GM04504 (cell line): ENCODE results near the gene SNUPN.
"Not testable (repeated sequence)": the region's sequence is repeated elsewhere in the genome, so short reads cannot be mapped to it uniquely, and the experiment has no call there.

Experiments
- DNase-seq: peaks from one replicate; pipeline ENCODE4 v3.0.0-alpha.2; 2012; ENCODE audit warnings: low read depth

Gene SNUPN

DNA sequence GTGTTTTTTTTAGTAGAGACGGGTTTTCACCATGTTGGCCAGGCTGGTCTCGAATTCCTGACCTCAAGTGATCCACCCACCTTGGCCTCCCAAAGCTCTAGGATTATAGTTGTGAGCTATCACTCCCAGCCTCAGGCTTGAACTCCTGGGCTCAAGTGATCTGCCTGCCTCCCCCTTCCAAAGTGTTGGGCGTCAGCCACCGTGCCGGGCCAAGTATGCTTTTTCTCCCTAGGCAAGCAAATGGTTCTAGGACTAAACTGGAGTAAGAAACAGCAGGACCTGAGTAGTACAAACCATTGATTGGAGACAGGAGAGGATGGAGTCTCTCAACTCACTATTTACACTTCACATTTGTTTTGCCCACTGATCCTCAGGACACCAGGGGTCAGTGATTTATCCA is 41.8 kb downstream of the SNUPN start:
- DNase-seq, result no peak

GRCh38 chr15:75582943-75583342 is 42.6 kb downstream of the SNUPN start:
- DNase-seq, result not testable (repeated sequence)

DNA sequence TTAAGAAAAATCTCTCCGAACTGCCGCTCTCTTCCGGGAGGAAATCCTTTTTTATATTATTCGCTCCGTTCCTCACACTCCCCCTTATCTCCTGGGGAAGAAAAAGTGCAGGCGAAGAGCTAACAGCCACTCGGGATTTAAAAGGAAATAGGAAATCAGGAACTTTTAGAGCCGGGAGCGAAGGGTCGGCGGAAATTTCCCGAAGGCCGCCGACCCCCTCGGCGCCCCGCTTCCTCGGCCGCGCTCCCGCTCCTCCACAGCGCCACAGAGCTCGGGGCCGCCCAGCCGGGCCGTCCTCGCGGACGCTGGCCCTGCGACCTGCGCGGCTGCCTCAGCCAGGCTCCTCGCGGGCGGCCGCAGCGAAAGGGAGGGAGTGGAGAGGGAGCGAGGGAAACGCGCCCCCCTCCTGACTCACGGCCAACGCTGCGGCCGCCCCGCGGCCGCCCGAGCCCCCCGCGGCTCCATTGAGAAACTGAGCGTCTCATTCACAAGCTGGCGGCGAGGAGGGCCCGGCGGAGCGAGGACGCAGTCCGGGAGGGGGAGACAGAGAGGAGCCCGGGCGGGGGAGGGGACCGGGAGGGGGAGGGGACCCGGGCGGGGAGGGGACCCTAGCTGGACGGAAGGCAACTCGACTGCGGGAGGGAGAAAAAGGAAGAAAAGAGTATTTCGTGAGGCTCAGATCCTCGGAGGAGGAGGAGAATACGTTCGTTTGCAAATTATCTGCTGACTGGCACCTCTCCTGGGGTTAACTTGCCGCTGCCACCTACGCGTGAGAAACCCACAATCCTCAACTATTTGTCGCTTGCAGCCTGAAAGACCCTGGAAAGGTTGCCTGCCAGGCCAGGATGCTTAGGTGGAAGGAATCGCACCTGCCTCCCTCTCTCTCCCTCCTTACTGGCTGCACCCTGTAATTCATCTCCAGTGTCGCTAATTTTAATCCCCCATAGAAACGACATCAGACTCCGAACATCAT is 46.3 kb downstream of the SNUPN start, which contains the start of gene PTPN9:
PTPN9 (minus strand) TSS at position 368 of the 973 bp plus-strand sequence. CDS start 539 bp downstream, outside the sequence.
- DNase-seq, result peak; percentile 58

DNA sequence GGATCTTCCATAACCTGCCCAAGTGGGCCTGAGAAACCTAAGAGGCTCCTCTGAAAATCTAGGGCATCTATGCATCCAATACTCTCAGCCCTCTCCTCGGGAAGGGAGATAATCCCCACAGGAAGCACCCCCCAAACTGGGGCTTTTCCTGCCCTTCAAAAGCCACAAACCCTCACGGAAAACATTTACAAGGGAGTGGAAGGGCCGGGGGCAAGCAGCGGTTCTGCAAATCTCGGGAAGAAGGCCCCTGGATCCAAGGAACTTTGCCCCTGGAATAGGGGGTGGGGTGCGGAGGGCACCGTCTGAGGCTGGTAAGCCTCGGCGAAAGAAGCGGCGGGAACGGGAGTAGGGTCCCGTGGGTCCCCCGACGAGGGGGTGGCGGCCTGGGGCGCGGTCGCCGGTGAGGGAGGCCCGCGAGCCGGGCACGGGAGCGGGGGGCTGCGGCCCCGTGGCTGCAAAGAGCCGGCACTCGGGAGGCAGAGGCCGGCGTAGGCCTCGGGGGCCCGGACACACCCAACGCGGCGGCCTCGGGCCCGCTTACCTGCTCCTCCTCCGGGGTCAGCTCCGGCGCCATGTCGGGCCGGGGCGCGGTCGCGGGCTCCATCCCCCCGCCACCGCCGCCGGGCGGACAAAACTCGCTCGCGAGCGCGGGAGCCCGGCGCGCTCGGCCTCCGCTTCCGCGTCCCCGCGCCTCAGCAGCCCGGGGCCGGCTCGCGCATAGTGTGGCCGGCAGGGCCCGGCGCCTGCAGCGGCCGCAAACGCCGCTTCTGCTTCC is 47.2 kb downstream of the SNUPN start:
- no peak for DNase-seq

DNA sequence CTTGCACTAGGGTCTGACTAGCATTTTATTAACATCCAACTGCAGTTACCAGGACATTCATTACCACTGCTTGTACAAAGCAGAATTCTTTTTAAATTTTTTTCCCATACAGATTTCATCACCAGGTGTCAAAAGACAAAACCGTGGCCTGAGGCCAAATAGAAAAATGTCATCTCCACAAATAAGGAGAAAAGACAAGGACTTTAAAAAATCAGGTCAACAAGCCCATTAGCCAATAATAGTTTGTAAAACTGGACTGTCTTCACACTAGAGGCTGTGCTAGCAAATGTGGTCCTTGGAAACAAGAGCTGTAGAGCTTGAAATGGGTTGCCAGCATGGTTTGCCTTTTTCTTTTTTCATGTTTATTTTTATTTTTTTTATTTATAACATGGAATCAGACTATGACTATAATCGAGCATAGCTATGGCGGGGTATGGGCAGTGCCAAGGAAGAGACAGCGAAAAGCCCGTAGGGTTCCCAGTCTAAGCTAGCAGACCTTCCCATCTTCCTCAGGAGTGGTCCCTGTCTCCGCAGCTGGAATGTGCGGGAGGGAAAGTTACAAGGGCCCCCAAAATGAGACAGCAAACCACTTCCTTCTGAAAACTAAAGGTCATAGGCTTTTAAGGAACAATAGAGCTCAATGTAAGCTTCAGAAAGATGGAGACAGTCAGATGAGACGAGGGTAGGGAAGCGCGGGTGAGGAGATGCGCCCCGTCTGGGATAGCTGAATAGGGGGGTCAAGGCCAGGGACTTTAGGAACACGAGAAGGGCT is 47.9 kb downstream of the SNUPN start:
- DNase-seq, result no peak

- DNase-seq, result no peak
These were observed 51.7 kb downstream of the SNUPN start for GRCh38 chr15:75573648-75574384.

- DNase-seq, result no peak
These were observed 55.2 kb downstream of the SNUPN start for GRCh38 chr15:75570126-75570845.

GRCh38 chr15:75565062-75565970 is 60.2 kb downstream of the SNUPN start:
- DNase-seq, result no peak

DNA sequence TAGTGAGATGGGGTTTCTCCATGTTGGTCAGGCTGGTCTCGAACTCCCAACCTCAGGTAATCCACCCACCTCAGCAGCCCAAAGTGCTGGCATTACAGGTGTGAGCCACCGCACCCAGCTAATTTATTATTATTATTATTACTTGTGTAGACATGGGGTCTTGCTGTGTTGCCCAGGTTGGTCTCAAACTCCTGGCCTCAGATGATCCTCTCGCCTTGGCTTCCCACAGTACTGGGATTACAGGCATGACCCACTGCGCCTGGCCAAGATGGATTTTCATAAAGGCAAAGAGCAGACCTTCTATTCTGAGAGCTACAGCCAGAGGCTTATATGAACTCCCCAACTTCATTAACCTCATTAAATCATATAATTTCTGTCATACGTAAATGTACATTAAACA is 63.6 kb downstream of the SNUPN start:
- no peak for DNase-seq

DNA sequence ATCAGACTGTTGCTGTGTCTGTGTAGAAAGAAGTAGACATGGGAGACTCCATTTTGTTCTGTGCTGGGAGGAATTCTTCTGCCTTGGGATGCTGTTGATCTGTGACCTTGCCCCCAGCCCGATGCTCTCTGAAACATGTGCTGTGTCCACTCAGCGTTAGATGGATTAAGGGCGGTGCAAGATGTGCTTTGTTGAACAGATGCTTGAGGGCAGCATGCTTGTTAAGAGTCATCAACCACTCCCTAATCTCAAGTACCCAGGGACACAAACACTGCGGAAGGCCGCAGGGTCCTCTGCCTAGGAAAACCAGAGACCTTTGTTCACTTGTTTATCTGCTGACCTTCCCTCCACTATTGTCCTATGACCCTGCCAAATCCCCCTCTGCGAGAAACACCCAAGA is 66.2 kb downstream of the SNUPN start:
- not testable (repeated sequence) for DNase-seq

- not testable (repeated sequence) for DNase-seq
These were observed 66.6 kb downstream of the SNUPN start for GRCh38 chr15:75558955-75559354.

- DNase-seq, result no peak
These were observed 70.8 kb downstream of the SNUPN start for GRCh38 chr15:75554717-75555116.

GRCh38 chr15:75553659-75554058 is 71.9 kb downstream of the SNUPN start:
- DNase-seq, result no peak

DNA sequence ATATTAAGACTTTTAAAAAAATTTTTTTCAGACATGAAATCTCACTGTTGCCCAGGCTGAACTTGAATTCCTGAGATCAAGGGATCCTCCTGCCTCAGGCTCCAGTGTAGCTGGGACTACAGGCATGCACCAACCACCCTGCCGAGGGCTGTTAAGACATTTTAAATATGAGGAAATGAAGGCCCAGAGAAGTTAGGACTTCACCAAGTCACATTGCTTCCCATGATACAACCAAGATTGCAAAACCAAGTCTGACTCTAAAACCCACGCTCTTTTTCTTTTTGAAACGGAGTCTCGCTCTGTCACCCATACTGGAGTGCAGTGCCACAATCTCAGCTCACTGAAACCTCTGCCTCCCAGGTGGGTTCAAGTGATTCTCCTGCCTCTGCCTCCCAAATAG is 74.4 kb downstream of the SNUPN start:
- DNase-seq, result no peak
